ENCODE measurements around the gene KDM5C. TPM values are rescaled to one million over a fixed set of nuclear protein-coding genes. Genes with fewer than 3 reads are reported as not detected.

KDM5C gene
- total RNA-seq, 1 experiment from 2014 or later = 163 TPM

DNA sequence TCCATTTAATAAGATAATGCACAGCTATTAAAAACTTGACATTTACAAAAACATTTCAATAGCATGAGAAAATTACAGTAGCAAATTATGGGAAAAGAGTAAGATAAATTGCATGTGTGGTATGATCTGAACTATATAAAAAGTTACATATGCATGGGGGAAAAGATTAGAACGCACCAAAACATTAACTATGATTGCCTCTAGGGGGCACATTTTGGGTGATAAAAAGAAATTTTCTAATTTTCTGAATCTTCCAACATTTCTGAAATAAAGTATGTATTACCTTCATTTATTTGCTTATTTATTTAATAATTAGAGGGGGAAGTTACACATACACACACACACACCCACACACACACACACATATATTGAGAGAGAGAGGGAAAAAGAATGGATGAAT is 19.6 kb upstream of the KDM5C start:
- BruUV-seq (replicated peaks) = no TSS peak
- POLR2A ChIA-PET = interaction anchor here (1.4 kb wide), 1 partner anchor 19 kb away, joined by 5 read pairs; no protein-coding TSS in a partner anchor
- TF ChIP-seq, protein P1, sequence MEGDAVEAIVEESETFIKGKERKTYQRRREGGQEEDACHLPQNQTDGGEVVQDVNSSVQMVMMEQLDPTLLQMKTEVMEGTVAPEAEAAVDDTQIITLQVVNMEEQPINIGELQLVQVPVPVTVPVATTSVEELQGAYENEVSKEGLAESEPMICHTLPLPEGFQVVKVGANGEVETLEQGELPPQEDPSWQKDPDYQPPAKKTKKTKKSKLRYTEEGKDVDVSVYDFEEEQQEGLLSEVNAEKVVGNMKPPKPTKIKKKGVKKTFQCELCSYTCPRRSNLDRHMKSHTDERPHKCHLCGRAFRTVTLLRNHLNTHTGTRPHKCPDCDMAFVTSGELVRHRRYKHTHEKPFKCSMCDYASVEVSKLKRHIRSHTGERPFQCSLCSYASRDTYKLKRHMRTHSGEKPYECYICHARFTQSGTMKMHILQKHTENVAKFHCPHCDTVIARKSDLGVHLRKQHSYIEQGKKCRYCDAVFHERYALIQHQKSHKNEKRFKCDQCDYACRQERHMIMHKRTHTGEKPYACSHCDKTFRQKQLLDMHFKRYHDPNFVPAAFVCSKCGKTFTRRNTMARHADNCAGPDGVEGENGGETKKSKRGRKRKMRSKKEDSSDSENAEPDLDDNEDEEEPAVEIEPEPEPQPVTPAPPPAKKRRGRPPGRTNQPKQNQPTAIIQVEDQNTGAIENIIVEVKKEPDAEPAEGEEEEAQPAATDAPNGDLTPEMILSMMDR (IDR thresholded peaks at IDR 0.05; ENCODE audit: unreplicated experiment) = peak; percentile 33
- intact Hi-C loops (cut with micrococcal nuclease) = loop anchor here (5.0 kb wide), 1 partner anchor 193 kb away; no protein-coding TSS in a partner anchor
- H3K9me3 Mint-ChIP-seq (ENCODE audit: unreplicated experiment) = no peaks in the 10 kb centered on the region
- H3K36me3 Mint-ChIP-seq (ENCODE audit: insufficient read depth, unreplicated experiment) = peaks cover 20% of the 10 kb centered on the region
- H3K4me3 Mint-ChIP-seq (ENCODE audit: unreplicated experiment) = no peak overlapping the region
- DNase-seq (ENCODE audit: unreplicated experiment) = no peak
- H3K27ac Mint-ChIP-seq (ENCODE audit: low read depth, unreplicated experiment) = no peak overlapping the region
- H3K27me3 Mint-ChIP-seq (ENCODE audit: insufficient read depth, unreplicated experiment) = peaks cover 21% of the 10 kb centered on the region
- no peaks in the 10 kb centered on the region for H3K4me1 Mint-ChIP-seq (ENCODE audit: insufficient read depth, unreplicated experiment)
- CTCF ChIA-PET = interaction anchor here (0.5 to 1.4 kb wide), 12 partner anchors 8 to 1794 kb away, joined by 3 to 6 read pairs (median 3); no protein-coding TSS in a partner anchor

DNA sequence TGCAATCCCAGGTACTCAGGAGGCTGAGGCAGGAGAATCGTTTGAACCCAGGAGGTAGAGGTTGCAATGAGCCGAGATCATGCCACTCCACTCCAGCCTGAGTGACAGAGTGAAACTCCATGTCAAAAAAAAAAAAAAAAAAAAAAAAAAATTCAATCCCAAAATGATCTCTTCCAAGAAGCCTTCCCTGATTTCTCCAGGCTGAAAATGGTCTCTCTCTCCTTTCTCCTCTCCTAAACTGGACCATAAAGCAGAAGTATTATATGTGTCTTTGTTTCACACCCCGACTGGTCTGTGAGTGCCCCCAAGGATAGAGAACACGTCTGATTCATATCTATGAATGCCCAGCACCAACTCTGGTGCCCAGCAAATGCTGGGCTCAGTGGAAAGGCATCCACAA is 17.3 kb upstream of the KDM5C start:
- H3K4me3 Mint-ChIP-seq (ENCODE audit: unreplicated experiment) = no peak overlapping the region
- H3K27me3 Mint-ChIP-seq (ENCODE audit: insufficient read depth, unreplicated experiment) = peaks cover 32% of the 10 kb centered on the region
- POLR2A ChIA-PET = no interaction called here
- H3K27ac Mint-ChIP-seq (ENCODE audit: low read depth, unreplicated experiment) = no peak overlapping the region
- BruUV-seq (replicated peaks) = no TSS peak
- CTCF ChIA-PET = interaction anchor here (0.9 kb wide), 1 partner anchor 90 kb away, joined by 3 read pairs; no protein-coding TSS in a partner anchor
- TF ChIP-seq, protein P1 (IDR thresholded peaks at IDR 0.05; ENCODE audit: unreplicated experiment) = no peak
- peaks cover 30% of the 10 kb centered on the region for H3K36me3 Mint-ChIP-seq (ENCODE audit: insufficient read depth, unreplicated experiment)
- intact Hi-C loops (cut with micrococcal nuclease) = no loop called here
- H3K9me3 Mint-ChIP-seq (ENCODE audit: unreplicated experiment) = no peaks in the 10 kb centered on the region
- H3K4me1 Mint-ChIP-seq (ENCODE audit: insufficient read depth, unreplicated experiment) = no peaks in the 10 kb centered on the region
- no peak for DNase-seq (ENCODE audit: unreplicated experiment)

DNA sequence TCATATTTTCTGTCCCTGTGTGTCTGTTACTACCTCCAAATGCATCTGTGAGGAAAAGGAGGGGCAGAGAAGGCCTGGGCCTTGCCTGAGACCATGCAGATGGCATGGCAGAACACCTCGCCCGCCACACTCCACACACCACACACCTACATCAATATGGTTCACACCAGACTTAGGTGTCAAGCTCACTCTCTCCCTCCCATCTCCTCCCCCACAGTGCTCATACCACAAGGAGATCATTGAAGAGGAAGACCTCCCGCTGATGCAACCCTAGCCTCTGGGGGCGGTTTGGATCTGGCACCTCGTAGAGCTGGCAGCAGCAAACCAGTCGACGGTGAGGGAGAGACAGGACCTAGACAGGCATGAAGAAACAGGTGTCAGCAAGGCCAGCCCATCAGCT is 16.6 kb upstream of the KDM5C start:
- peaks cover 30% of the 10 kb centered on the region for H3K36me3 Mint-ChIP-seq (ENCODE audit: insufficient read depth, unreplicated experiment)
- no peak for DNase-seq (ENCODE audit: unreplicated experiment)
- TF ChIP-seq, protein P1 (IDR thresholded peaks at IDR 0.05; ENCODE audit: unreplicated experiment) = no peak
- no peak overlapping the region for H3K4me3 Mint-ChIP-seq (ENCODE audit: unreplicated experiment)
- BruUV-seq (replicated peaks) = no TSS peak
- H3K27me3 Mint-ChIP-seq (ENCODE audit: insufficient read depth, unreplicated experiment) = peaks cover 32% of the 10 kb centered on the region
- intact Hi-C loops (cut with micrococcal nuclease) = no loop called here
- CTCF ChIA-PET = interaction anchor here (0.9 kb wide), 2 partner anchors 10 to 90 kb away, joined by 3 to 4 read pairs; no protein-coding TSS in a partner anchor
- no peaks in the 10 kb centered on the region for H3K9me3 Mint-ChIP-seq (ENCODE audit: unreplicated experiment)
- POLR2A ChIA-PET = no interaction called here
- H3K27ac Mint-ChIP-seq (ENCODE audit: low read depth, unreplicated experiment) = no peak overlapping the region
- no peaks in the 10 kb centered on the region for H3K4me1 Mint-ChIP-seq (ENCODE audit: insufficient read depth, unreplicated experiment)

DNA sequence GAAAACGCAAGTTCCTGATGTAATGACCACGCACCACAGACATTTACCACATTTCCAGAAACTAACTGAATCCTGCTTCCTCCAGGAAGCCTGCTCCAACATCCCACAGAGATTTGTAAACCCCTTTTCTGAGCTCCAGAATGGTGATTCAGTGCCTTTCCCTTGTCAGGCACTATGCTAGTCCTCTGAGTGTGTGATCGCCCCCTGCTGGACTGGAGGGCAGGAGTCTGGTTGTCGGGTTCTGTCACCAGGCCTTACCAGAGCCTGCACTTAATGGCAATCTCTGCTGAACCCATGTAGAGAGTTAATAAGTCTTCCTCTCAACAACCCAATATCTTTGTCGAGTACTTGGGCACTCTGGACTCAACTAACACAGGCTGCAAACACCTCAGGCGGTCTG is 14.5 kb upstream of the KDM5C start:
- Mint-ChIP-seq H3K27ac (ENCODE audit: low read depth, unreplicated experiment) (no peak overlapping the region), H3K36me3 (ENCODE audit: insufficient read depth, unreplicated experiment) (peaks cover 30% of the 10 kb centered on the region), H3K27me3 (ENCODE audit: insufficient read depth, unreplicated experiment) (peaks cover 36% of the 10 kb centered on the region), H3K4me3 (ENCODE audit: unreplicated experiment) (no peak overlapping the region), H3K4me1 (ENCODE audit: insufficient read depth, unreplicated experiment) (no peaks in the 10 kb centered on the region), H3K9me3 (ENCODE audit: unreplicated experiment) (no peaks in the 10 kb centered on the region)
- intact Hi-C loops (cut with micrococcal nuclease) = no loop called here
- CTCF ChIA-PET = interaction anchor here (0.7 to 2.0 kb wide), 4 partner anchors 8 to 79 kb away, joined by 3 to 4 read pairs (median 3); no protein-coding TSS in a partner anchor
- TF ChIP-seq, protein P1 (IDR thresholded peaks at IDR 0.05; ENCODE audit: unreplicated experiment) = no peak
- no TSS peak for BruUV-seq (replicated peaks)
- POLR2A ChIA-PET = interaction anchor here (0.7 to 1.2 kb wide), 3 partner anchors 11 to 15 kb away, joined by 4 read pairs; partner anchors contain the start of gene KDM5C
- peak; percentile 10 for DNase-seq (ENCODE audit: unreplicated experiment)

All from MCF 10A (cell line).